GM13977 (cell line): ENCODE measurements around the gene TNNT3.
"Not testable (repeated sequence)": the region's sequence is repeated elsewhere in the genome, so short reads cannot be mapped to it uniquely, and the experiment has no call there.

Experiments
- DNase-seq: peaks from one replicate; pipeline ENCODE4 v3.0.0; 2012; ENCODE audit warnings: low spot score
- CTCF ChIP-seq: IDR thresholded peaks from 2 replicates; pipeline ENCODE4 v1.5.1; 2012; ENCODE audit warnings: mild to moderate bottlenecking, control low read depth; ENCODE audit not compliant: insufficient read depth; ENCODE audit errors: extremely low read depth, missing control alignments
- in situ Hi-C: fragments of 300-500 bp; cut with MboI; formaldehyde crosslinking; loops from one replicate; pipeline ENCODE4 v1.12.0; 2022; ENCODE audit warnings: low sequenced_read_pairs, low pct_unique_long_range_greater_than_20kb, mixed read lengths, inconsistent platforms; ENCODE audit not compliant: unreplicated experiment

Gene TNNT3

GRCh38 chr11:1875093-1875850 lies 44.2 kb upstream of the TNNT3 start:
- DNase-seq: no peak
- TF ChIP-seq CTCF: no peak
- in situ Hi-C loops: no loop called here

- DNase-seq, in situ Hi-C loops: not testable (repeated sequence)
Measured at GRCh38 chr11:1875851-1876301, 43.6 kb upstream of the TNNT3 start.

GRCh38 chr11:1876361-1877063 lies 43.0 kb upstream of the TNNT3 start:
- in situ Hi-C loops: no loop called here
- TF ChIP-seq CTCF: peak; percentile 53
- DNase-seq: no peak

GRCh38 chr11:1877211-1878136 lies 42.0 kb upstream of the TNNT3 start:
- in situ Hi-C loops: no loop called here
- TF ChIP-seq CTCF: no peak
- DNase-seq: no peak

GRCh38 chr11:1878137-1879031 lies 41.1 kb upstream of the TNNT3 start:
- TF ChIP-seq CTCF: no peak
- no peak for DNase-seq
- in situ Hi-C loops: no loop called here

- TF ChIP-seq CTCF: no peak
- in situ Hi-C loops: no loop called here
- no peak for DNase-seq
Measured at GRCh38 chr11:1879342-1879940, 40.1 kb upstream of the TNNT3 start.
